ENCODE measurements around the gene ZNF83.
"Not testable (repeated sequence)": the region's sequence is repeated elsewhere in the genome, so short reads cannot be mapped to it uniquely, and the experiment has no call there.

GRCh38 chr19:52627441-52627840 is 10.7 kb downstream of the ZNF83 start:
- not testable (repeated sequence) for TF ChIP-seq TCF7L2 (IDR thresholded peaks at IDR 0.05; ENCODE audit: low read depth, low read length); POLR2AphosphoS5 (IDR thresholded peaks at IDR 0.05; ENCODE audit: low read depth, low read length); SIN3A (IDR thresholded peaks at IDR 0.05; ENCODE audit: borderline replicate concordance, insufficient read depth, low read depth, low read length)
- TF ChIP-seq, protein P1, sequence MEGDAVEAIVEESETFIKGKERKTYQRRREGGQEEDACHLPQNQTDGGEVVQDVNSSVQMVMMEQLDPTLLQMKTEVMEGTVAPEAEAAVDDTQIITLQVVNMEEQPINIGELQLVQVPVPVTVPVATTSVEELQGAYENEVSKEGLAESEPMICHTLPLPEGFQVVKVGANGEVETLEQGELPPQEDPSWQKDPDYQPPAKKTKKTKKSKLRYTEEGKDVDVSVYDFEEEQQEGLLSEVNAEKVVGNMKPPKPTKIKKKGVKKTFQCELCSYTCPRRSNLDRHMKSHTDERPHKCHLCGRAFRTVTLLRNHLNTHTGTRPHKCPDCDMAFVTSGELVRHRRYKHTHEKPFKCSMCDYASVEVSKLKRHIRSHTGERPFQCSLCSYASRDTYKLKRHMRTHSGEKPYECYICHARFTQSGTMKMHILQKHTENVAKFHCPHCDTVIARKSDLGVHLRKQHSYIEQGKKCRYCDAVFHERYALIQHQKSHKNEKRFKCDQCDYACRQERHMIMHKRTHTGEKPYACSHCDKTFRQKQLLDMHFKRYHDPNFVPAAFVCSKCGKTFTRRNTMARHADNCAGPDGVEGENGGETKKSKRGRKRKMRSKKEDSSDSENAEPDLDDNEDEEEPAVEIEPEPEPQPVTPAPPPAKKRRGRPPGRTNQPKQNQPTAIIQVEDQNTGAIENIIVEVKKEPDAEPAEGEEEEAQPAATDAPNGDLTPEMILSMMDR (IDR thresholded peaks at IDR 0.05) = not testable (repeated sequence)
- TF ChIP-seq, protein P2, sequence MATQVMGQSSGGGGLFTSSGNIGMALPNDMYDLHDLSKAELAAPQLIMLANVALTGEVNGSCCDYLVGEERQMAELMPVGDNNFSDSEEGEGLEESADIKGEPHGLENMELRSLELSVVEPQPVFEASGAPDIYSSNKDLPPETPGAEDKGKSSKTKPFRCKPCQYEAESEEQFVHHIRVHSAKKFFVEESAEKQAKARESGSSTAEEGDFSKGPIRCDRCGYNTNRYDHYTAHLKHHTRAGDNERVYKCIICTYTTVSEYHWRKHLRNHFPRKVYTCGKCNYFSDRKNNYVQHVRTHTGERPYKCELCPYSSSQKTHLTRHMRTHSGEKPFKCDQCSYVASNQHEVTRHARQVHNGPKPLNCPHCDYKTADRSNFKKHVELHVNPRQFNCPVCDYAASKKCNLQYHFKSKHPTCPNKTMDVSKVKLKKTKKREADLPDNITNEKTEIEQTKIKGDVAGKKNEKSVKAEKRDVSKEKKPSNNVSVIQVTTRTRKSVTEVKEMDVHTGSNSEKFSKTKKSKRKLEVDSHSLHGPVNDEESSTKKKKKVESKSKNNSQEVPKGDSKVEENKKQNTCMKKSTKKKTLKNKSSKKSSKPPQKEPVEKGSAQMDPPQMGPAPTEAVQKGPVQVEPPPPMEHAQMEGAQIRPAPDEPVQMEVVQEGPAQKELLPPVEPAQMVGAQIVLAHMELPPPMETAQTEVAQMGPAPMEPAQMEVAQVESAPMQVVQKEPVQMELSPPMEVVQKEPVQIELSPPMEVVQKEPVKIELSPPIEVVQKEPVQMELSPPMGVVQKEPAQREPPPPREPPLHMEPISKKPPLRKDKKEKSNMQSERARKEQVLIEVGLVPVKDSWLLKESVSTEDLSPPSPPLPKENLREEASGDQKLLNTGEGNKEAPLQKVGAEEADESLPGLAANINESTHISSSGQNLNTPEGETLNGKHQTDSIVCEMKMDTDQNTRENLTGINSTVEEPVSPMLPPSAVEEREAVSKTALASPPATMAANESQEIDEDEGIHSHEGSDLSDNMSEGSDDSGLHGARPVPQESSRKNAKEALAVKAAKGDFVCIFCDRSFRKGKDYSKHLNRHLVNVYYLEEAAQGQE (IDR thresholded peaks at IDR 0.05; ENCODE audit: insufficient read depth in 1 of 2, low read depth in 2 of 2, low read length in 1 of 2) = not testable (repeated sequence)
